Endometrial microvascular endothelial cells (primary cell): ENCODE results near the gene CLCA4. TPM values are rescaled to one million over a fixed set of nuclear protein-coding genes. Genes with fewer than 3 reads are reported as not detected.

ENCODE experiments used
- in situ Hi-C: cut with HindIII; loops from 2 replicates; pipeline ENCODE4 v1.10.0; 2017; ENCODE audit warnings: low sequenced_read_pairs, low pct_unique_long_range_greater_than_20kb; ENCODE audit errors: inconsistent ontology term
- total RNA-seq: library from RNA; depleted of rRNA; stranded (reverse); fragments of >200 nt; gene quantifications from one replicate; pipeline ENCODE4 v1.2.3, GENCODE V29; 2015; ENCODE audit errors: inconsistent ontology term

CLCA4 gene
- total RNA-seq, 1 donor from 2014 or later, result not detected

DNA sequence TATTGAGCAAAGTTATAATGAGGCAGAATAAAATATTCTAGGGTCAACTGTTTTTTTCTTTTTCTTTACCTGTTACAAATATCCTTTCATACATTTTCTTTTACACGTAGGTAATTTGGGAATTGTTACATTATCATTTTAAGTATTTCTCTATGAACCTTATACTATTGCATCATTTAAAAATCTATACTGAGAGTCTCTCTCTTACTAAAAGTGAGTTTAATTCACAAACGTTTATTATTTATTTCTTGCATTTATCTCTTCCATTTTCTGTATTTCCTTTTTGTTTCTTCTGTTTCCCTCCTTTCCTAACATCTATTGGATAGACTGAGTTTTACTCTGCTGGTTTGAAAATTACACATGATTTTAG, 25.4 kb upstream of the CLCA4 start:
- in situ Hi-C loops, result loop anchor here (25.0 kb wide), 1 partner anchor 166 kb away; no protein-coding TSS in a partner anchor

DNA sequence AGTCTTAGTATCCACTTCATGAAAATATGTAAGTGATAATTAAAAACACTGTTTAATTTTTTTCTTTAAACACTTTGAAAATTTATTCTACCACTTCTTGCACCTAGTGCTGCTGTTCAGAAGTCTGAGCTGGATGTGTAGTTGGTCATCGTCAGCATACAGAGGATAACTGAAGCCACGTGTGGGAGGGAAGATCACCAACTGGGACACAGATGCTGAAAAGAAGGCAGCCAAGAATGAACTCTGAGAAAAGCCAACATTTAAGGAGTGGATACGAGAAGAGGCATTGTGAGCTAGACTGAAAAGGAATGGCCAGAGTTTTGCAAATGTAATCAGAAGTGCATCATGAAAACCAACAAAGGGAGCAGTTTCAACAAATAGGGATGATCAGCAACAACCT, 24.6 kb upstream of the CLCA4 start:
- in situ Hi-C loops, result loop anchor here (25.0 kb wide), 1 partner anchor 165 kb away; no protein-coding TSS in a partner anchor

DNA sequence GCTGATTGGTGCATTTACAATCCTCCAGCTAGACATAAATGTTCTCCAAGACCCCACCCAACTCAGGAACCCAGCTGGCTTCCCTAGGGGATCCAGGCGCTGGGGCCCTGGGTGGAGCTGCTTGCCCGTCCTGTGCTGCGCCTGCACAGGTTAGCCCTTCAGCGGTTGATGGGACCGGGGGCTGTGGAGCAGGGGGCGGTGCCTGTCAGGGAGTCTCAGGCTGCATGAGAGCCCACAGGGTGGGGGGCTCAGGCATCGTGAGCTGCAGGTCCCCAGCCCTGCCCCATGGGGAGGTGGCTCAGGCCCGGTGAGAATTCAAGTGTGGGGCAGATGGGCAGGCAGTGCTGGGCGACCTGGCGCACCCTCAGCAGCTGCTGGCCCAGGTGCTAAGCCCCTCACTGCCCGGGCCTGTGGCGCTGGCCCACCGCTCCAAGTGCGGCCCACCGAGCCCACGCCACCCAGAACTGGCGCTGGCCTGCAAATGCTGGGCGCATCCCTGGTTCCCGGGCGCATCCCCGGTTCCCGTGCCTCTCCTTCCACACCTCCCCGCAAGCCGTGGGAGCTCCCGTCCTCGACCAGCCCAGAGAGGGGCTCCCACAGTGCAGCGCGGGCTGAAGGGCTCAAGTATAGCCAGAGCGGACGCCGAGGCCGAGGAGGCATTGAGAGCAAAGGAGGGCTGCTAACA, 23.1 kb upstream of the CLCA4 start:
- in situ Hi-C loops, result loop anchor here (25.0 kb wide), 1 partner anchor 163 kb away; no protein-coding TSS in a partner anchor

DNA sequence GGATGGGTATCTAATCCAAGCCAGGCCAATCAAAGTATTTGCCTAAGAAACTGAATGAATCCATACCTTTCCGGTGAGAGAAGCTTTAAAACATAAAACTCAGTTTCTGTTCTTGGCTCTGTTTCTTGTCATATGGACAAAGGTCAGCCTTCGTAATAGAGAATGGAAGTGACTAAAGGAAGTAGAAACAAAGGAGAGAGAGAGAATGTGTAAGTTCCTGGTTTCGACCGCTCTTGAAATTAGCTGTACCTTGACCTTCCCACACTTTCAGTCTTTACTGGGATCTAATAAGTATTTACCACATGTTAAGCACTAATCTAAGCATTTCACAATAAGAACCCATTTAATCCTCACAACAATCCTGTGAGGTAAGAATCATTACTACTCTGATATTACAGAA, 19.6 kb upstream of the CLCA4 start:
- in situ Hi-C loops, result no loop called here

DNA sequence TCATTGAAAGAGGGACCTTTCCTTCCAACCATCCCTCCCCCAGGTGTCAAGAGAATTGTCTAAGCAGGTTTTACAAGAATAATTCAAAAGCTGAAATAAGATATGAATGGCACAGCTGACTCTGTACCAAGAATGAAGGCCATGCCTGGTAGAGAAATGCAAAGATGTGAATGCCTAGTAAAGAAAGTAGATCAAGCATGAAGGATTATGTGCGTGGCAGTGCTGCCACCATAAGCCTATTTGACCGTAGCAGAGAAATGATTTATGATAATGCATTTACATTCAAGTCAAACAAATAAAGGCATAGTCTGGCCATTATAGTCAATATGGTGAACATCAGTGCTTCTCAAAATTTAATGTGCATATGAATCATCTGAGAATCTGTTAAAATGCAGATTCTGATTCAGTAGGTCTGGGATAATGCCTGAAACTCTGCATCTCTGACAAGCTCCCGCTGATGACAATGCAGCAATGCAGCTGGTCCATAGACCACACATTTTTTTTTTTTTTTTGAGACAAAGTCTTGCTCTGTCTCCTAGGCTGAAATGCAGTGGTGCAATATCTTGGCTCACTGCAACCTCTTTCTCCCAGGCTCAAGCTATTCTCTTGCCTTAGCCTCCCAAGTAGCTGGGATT, 16.6 kb upstream of the CLCA4 start:
- in situ Hi-C loops, result no loop called here

DNA sequence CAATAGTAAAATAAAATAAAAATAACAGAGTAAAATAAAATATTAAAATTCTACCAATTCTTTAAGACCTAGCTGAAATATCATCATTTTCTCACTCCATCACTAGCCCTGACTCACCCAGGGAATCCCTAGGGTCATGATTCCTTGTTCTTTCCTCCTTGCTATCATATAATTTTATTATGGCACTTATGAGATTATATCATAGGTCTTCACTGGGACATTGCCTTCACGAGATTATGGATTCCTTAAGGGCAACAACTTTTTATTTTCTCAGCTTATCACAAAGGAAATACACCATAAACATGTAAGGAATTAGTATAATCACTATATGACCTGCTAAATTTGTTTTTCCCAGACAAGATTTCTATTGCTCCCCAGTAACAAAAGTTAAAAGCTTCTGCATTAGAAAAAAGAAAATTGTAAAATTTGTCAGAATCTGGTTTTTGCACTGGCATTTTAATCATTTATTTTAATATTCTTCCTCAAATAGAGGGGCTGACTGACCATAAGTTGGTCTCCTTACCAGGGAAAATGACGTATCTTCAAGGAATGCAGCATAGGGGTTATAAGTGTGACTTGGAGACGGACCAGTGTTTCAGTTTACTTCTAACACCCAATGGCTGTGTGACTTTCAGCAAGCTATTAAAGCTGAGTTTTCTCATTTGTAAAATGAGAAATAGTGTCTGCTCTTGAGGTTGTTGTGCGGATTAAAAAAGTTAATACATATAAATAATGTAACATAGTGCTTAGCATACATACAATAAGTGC, 8.8 kb upstream of the CLCA4 start:
- in situ Hi-C loops, result no loop called here

DNA sequence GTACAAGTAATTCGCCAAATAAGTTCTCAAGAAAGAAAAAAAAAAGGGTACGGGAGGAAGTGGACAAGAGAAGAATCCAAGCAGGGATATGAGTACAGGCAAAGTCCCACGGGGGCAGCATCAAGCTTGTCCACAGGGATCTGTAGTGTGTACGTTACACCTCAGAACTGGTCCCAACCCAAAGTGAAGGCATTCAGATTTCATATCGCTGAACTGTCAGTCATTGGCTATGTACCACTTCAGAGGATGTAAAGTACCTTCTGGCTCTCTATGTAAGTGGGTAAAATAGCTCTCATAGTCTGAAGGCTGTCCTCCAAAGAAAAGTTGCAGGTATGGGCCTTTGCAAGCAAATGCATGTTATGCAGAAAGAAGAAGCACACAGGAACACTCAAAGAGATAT, 8.1 kb upstream of the CLCA4 start:
- in situ Hi-C loops, result no loop called here

DNA sequence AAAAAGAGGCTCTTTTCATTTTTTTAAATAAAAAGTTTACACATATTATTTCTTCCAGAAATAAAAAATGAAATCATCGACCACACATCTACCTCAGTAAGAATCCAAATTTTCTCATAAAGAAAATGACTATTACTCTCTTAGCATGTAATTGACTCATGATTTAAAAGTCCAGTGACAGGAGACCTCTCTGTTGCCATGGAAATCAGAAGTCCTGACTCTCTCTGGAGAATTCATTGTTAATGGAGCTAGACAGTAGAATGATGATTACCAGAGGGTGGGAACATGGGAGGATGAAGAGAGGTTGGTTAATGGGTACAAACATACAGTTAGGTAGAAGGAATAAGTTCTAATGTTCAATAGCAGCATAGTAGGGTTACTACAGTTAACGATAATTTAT, 5.0 kb upstream of the CLCA4 start:
- in situ Hi-C loops, result no loop called here

DNA sequence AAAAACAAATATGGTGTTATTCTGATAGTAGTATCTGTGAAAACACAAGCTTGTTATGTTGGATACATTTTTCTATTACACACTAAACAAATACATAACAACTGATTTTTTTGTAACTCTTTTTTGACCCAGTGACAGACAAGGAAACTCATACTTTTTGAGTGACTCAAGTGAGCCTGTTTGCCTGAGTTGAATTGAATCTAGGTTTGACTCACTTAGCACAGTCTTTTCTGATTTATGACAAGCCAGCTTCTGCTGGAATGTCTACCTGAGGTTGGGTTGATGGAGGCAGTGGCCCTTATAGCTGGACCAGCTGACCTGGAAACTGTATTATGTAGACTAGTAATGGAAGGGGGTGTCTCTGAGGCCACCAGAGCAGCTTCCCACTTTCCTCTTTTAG, 4.2 kb upstream of the CLCA4 start:
- in situ Hi-C loops, result no loop called here

DNA sequence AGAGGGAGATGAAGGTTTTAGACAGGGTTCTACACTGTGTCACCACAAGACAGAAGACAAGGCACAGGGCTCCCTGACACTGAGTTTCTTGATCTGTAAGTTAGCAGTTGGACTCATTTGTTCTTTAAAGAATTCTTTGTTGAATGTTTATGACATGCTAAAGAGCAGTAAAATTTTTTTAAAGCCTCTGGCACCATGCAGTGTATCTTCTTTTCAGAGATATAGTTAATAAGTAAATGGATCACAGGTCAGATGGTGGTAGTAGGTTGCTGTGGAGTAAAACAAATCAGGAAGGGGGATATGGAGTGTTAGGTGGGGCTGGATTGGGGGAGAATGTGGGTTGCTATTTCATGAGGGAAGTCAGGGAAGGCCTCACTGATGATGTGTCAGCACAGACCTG, 2.0 kb downstream of the CLCA4 start:
- in situ Hi-C loops, result no loop called here

DNA sequence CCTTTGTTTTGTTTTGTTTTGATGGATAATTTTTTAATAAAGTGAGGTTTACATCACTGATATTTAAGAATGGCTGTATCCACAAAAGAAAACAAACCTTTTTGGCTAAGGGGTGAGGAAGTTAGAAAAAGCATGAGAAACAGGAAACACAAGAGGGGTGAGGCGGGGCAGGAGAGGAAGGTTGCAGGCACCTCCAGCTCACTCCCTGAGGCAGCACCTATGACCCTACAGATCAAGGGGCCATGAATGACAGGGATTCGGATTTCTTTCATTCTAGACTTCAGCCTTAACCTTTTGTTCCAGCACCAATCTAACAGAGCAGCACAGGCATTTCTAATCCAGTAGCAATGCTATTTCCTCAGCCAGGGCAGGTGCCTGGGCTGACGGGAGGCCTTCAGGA, 4.4 kb downstream of the CLCA4 start:
- in situ Hi-C loops, result no loop called here

DNA sequence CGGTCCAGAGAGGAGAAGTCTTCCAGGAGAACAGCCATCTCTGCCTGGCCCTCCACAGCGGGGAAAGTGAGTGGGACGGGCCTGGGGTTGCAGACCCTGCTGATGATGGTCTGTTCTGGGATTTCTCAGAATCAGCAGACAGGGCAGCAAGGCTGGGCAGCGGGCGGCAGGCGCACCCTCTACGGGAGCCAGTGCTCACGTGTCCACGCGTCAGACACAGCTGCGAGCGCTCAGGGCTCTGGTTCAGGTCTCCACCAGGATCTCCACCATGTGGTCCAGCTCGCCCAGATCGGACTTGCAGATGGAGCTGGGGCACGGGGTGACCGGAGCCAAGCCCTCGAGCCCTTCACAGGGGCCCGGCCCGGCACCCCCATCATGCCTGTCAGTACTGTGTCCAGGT, 5.5 kb downstream of the CLCA4 start:
- in situ Hi-C loops, result no loop called here

DNA sequence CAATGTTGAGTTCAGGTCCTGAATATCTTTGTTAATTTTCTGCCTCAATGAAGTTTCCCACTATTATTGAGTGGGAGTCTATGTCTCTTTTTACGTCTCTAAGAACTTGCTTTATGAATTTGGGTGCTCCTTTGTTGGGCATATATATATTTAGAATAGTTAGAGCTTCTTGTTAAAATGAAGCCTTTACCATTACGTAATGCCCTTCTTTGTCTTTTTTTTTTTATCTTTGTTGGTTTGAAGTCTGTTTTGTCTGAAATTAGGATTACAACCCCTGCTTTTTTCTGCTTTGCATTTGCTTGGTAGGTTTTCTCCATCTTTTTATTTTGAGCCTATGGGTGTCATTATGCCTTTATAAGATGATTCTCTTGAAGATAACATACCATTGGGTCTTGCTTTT, 10.9 kb downstream of the CLCA4 start:
- in situ Hi-C loops, result no loop called here

DNA sequence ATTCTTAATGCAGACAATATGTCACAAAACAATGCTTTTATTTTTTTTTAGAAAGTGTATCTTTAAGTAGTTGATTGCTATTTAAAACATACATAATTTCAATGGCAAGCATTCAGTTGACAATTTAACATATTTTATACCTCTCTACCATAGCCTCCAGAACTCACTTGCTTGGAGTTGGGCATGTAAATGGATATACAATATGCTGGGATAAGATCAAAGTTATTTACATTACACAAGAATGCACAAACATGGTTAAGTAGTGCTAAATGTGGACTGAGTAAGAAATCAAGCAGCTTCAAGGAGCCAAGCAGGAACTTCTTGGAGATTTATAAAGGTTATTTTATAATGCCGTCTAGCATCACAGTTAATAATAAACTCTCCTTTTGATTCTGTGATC, 17.0 kb downstream of the CLCA4 start:
- in situ Hi-C loops, result no loop called here

DNA sequence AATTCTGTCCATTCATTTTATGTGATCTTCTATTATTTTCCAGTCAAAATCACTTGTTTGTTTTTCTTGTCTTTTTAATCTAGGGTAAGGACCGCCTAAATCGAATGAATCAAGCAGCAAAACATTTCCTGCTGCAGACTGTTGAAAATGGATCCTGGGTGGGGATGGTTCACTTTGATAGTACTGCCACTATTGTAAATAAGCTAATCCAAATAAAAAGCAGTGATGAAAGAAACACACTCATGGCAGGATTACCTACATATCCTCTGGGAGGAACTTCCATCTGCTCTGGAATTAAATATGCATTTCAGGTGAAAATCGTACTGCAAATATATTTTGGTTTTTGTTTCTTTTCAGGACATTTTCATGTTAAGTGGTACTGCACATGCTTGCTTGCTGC, 20.5 kb downstream of the CLCA4 start:
- in situ Hi-C loops, result no loop called here

DNA sequence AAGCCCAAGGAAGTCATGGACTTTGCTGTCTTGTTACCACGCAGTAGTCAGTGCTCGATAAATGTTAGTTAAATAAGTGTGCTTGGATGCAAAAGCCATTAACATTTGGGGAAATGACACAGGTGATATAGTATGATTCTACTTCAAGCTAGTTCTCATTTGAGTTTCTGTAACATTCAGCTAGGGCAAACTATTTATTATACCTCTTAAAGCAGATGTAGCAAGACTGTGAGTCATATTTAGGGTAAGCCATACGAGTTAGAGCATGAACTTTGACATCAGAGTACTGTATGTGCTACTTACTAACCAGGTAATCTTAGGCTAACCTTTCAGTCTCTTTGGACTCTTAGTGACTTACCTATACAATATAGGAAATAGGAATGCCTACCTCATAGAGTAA, 21.0 kb downstream of the CLCA4 start:
- in situ Hi-C loops, result no loop called here

DNA sequence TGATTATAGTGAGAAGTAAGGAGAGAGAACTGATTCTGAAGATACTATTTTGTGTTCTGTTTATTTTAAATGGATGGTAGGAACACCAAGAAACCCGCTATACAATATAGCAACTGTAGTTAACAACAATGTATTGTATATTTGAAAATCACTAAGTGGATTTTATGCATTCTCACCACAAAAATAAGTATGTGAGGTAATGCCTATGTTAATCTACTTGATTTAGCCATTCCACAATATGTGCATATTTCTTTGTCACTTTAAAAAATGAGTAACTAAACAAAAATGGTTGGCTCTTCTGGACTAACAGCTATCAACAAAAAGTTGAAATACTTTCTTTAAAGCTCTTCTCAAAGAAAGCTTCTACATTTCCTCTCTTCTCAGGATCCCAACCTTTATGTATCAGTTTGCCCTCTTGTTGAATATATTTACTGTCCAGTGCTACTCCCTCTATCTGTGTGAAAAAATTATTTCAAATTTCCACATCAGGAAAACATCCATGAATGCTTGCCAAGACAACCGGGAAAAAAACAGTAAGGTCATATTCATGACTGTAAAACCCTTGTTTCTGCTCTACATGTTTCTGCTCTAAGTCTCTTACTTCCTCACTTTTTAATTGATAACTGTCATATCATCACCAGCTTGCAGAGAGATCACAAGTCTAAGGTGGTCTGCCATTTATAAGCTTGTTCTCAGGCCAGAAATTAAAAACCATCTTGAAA, 27.0 kb downstream of the CLCA4 start:
- in situ Hi-C loops, result no loop called here

DNA sequence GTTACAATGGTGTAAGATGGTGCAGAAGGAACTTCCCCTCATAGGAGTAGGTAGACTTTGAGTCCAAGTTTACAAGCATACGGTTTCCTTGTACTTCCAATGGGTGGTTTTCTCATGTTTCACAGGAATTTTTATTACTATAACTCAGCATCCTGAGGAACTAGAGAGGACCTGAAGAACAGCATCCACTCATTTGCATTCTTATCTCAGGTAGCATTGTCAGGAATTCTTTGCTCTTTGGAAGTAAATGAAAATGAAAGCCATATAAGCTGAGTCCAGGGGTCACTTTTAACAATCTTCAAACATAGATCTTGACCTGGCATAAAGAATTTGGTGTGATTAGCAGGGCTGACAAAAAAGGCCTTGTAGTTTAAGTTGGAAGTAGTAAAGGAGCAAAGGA, 34.4 kb downstream of the CLCA4 start:
- in situ Hi-C loops, result no loop called here

DNA sequence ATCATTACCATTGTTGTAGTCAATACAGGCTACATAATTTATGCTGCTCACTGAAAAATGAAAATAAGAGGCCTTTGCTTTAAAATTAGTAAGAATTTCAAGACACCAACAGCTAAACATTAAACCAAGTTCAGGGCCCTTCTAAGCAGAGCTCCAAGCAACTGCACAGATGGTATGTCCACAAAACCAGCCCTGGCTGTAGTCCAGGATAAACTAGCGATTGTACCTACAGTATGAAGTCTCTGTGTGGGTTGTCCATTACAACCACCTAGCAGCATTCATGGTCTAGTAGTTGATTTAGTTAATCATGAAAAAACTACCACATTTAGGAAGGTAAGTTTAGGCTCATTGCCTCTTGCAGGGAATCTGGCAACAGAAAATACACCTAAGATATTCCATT, 35.3 kb downstream of the CLCA4 start:
- in situ Hi-C loops, result no loop called here
